Daoy (cell line): Measurements from ENCODE around the gene NECTIN1. TPM values are rescaled to one million over a fixed set of nuclear protein-coding genes. Genes with fewer than 3 reads are reported as not detected.

ENCODE experiments used
- DNase-seq: peaks from one replicate; pipeline ENCODE4 v3.0.0-alpha.2; 2015; ENCODE audit warnings: low read depth
- total RNA-seq: library from RNA; depleted of rRNA; stranded (reverse); fragments of >200 nt; shearing (Covaris generic); gene quantifications from 2 replicates; pipeline ENCODE4 v1.2.3, GENCODE V29; 2014

The NECTIN1 gene
- total RNA-seq, 1 experiment from 2014 or later = 4.1 TPM

GRCh38 chr11:119755356-119756071 is 26.5 kb upstream of the NECTIN1 start:
- DNase-seq = no peak

GRCh38 chr11:119754656-119755355 is 25.8 kb upstream of the NECTIN1 start:
- no peak for DNase-seq

- no peak for DNase-seq
Observed at GRCh38 chr11:119754199-119754598, 25.2 kb upstream of the NECTIN1 start.

- no peak for DNase-seq
Observed at GRCh38 chr11:119752946-119753345, 23.9 kb upstream of the NECTIN1 start.

GRCh38 chr11:119752345-119752871 is 23.4 kb upstream of the NECTIN1 start:
- DNase-seq = no peak

GRCh38 chr11:119750056-119750455 is 21.1 kb upstream of the NECTIN1 start:
- DNase-seq = no peak

GRCh38 chr11:119749006-119749565 is 20.1 kb upstream of the NECTIN1 start:
- DNase-seq = no peak

GRCh38 chr11:119747868-119748660 is 19.1 kb upstream of the NECTIN1 start:
- no peak for DNase-seq

GRCh38 chr11:119745776-119746535 is 17.0 kb upstream of the NECTIN1 start:
- DNase-seq = no peak

GRCh38 chr11:119745112-119745511 is 16.1 kb upstream of the NECTIN1 start:
- no peak for DNase-seq

GRCh38 chr11:119744577-119744976 is 15.6 kb upstream of the NECTIN1 start:
- DNase-seq = no peak

GRCh38 chr11:119743006-119743405 is 14.0 kb upstream of the NECTIN1 start:
- DNase-seq = no peak

- no peak for DNase-seq
Observed at GRCh38 chr11:119742263-119742861, 13.4 kb upstream of the NECTIN1 start.

- peak; percentile 48 for DNase-seq
Observed at GRCh38 chr11:119741369-119742262, 12.6 kb upstream of the NECTIN1 start.

GRCh38 chr11:119739975-119740374 is 11.0 kb upstream of the NECTIN1 start:
- no peak for DNase-seq

- no peak for DNase-seq
Observed at GRCh38 chr11:119739021-119739703, 10.2 kb upstream of the NECTIN1 start.

- DNase-seq = no peak
Observed at GRCh38 chr11:119738059-119738439, 9.0 kb upstream of the NECTIN1 start.

- no peak for DNase-seq
Observed at GRCh38 chr11:119737366-119738058, 8.5 kb upstream of the NECTIN1 start.

- peak; percentile 48 for DNase-seq
Observed at GRCh38 chr11:119734788-119735187, 5.8 kb upstream of the NECTIN1 start.
